Muscle of leg (tissue), 11 donors: ENCODE measurements around the gene GRPEL1. TPM values are rescaled to one million over a fixed set of nuclear protein-coding genes. Genes with fewer than 3 reads are reported as not detected.
A peak's percentile ranks its signal among the peaks of the same experiment; 100 is the strongest.
"Not testable (repeated sequence)": the region's sequence is repeated elsewhere in the genome, so short reads cannot be mapped to it uniquely, and the experiment has no call there.

Experiments used
- DNase-seq: peaks from one replicate; pipeline ENCODE4 v3.0.0; 2013
- H3K27ac ChIP-seq: one replicate; pipeline ENCODE4 v1.5.1; 2013; ENCODE audit warnings: mild to moderate bottlenecking, low read length, control low read depth
- H3K27me3 ChIP-seq: one replicate; pipeline ENCODE4 v1.6.1; 2013; ENCODE audit warnings: low read length; ENCODE audit not compliant: control insufficient read depth, insufficient read depth
- H3K36me3 ChIP-seq: one replicate; pipeline ENCODE4 v1.6.1; 2013; ENCODE audit warnings: low read length; ENCODE audit not compliant: control insufficient read depth, insufficient read depth
- H3K4me1 ChIP-seq: one replicate; pipeline ENCODE4 v1.6.1; 2013; ENCODE audit warnings: low read length; ENCODE audit not compliant: control insufficient read depth, insufficient read depth
- H3K4me3 ChIP-seq: one replicate; pipeline ENCODE4 v1.5.1; 2013; ENCODE audit warnings: low read length, control low read depth
- H3K9me3 ChIP-seq: replicated peaks from 2 replicates; pipeline ENCODE4 v1.6.1; 2013; ENCODE audit warnings: low read depth, low read length; ENCODE audit not compliant: control insufficient read depth
- WGBS: methylation state at CpG from one replicate; pipeline ENCODE4 v1.1.5; 2013; ENCODE audit warnings: missing lambda C conversion rate; ENCODE audit not compliant: insufficient coverage; 5-methylcytosine and 5-hydroxymethylcytosine counted together
- polyA plus RNA-seq, 8 donors: library from polyadenylated mRNA; unstranded; fragments of 120-200 nt; gene quantifications; one replicate each; pipeline versions ENCODE4 v1.2.1 to v1.2.3, GENCODE V29; 2013; ENCODE audit warnings: inconsistent platforms in 1 of 8, low replicate concordance in 1 of 8; ENCODE audit not compliant: insufficient read length in 8 of 8, insufficient read depth in 1 of 8
- total RNA-seq: library from RNA; stranded (reverse); fragments of 120-200 nt; gene quantifications from one replicate; pipeline ENCODE4 v1.2.4, GENCODE V29; 2013

GRPEL1 gene
- total and polyA plus RNA-seq, 9 donors = 27.7 to 31.5 (median 30.0) TPM

DNA sequence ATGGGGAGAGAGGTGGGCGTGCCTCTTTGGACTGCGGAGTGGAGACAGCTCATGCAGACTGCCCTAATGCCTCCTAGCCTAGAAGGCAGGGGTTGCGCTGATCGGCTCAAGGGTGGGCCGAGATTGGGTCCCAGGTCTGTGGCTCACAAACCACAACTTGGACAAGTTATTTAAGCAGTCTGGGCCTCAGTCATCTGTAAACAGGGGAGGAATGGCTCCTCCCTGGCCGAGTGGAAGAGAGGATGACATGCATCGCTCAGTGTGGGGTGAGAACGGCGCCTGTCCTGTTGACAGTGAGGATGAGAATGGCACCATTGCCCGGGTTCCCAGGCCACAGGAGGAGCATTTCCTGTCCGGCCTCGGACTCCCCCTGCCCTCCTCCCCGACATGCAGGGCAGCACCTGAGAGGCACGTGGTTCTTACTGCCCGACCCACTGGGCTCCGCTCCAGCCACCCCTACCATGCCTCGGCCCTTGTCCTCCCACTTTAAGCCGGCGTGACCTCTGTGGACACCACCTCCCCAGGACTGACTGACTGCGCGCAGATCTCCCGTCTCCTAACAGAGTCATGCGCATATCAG is 40.3 kb upstream of the GRPEL1 start:
- WGBS = 77% methylated on average over 23 of the region's 23 CpGs
- DNase-seq = no peak
- Histone ChIP-seq H3K9me3 (peaks cover 2% of the 10 kb centered on the region), H3K36me3 (no peaks in the 10 kb centered on the region), H3K27me3 (peaks cover 3% of the 10 kb centered on the region), H3K4me3 (no peak overlapping the region), H3K27ac (no peak overlapping the region), H3K4me1 (peaks cover 18% of the 10 kb centered on the region)

DNA sequence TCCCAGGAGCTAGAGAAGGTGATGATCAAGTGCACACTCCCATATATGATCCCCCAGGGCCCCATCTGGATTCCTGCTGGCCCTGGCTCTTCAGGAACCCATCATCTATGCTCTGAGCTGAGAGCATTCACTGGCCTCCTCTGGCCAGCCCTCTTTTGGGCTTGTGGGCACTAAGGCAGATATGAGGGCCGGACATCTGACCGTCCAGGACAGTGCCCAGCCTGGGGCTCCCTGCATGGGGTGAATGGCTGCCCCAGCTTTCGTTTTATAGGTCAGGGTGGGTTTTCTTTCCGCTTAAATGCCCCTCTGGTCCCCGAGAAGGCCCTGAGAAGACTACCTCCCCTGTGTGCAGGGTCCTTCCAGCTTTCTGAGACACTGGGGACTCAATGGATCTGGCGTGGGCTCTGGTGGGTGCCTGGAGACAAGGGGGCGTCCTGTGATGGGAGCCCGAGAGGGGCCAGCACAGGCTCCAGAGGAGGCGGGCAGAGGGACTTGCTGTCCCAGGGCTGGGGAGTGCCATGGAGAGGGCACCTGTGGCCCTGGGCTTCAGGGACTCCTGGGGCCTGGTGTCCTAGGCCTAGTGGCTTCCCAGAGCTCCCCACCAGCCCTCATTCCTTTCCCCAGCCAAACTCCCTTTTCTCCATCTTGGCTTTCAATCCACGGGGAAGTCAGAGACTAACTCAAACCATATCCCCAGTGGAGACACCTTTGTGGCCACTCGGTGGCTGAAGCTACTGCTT is 39.5 kb upstream of the GRPEL1 start:
- 60% methylated on average over 2 of the region's 11 CpGs for WGBS
- H3K27me3 ChIP-seq = peaks cover 3% of the 10 kb centered on the region
- H3K4me1 ChIP-seq = peaks cover 26% of the 10 kb centered on the region
- no peak overlapping the region for H3K27ac ChIP-seq
- H3K36me3 ChIP-seq = no peaks in the 10 kb centered on the region
- no peak for DNase-seq
- no peak overlapping the region for H3K4me3 ChIP-seq
- peaks cover 2% of the 10 kb centered on the region for H3K9me3 ChIP-seq

DNA sequence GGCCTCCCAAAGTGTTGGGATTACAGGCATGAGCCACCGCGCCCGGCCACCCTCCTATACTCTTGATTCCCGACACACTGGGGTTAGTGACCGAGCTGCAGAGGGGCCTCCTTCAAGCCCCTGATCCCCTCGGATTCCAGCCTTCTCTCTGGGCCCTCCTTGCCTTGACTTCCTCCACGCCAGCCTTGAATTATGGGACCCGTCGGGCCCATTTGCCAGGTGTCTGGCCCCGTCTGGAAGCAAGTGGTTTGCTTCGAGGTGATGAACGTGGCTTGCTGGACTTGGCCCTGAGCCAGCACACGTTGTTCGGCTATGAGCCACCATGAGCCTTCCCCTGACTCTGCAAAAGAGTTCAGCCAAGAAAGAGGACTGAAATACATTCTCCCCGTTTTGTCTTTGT is 37.4 kb upstream of the GRPEL1 start:
- DNase-seq = peak; percentile 80
- no peak overlapping the region for H3K27ac ChIP-seq
- peaks cover 33% of the 10 kb centered on the region for H3K4me1 ChIP-seq
- no peaks in the 10 kb centered on the region for H3K9me3 ChIP-seq
- WGBS = 45% methylated on average over 9 of the region's 15 CpGs
- H3K4me3 ChIP-seq = no peak overlapping the region
- H3K27me3 ChIP-seq = peaks cover 3% of the 10 kb centered on the region
- no peaks in the 10 kb centered on the region for H3K36me3 ChIP-seq

DNA sequence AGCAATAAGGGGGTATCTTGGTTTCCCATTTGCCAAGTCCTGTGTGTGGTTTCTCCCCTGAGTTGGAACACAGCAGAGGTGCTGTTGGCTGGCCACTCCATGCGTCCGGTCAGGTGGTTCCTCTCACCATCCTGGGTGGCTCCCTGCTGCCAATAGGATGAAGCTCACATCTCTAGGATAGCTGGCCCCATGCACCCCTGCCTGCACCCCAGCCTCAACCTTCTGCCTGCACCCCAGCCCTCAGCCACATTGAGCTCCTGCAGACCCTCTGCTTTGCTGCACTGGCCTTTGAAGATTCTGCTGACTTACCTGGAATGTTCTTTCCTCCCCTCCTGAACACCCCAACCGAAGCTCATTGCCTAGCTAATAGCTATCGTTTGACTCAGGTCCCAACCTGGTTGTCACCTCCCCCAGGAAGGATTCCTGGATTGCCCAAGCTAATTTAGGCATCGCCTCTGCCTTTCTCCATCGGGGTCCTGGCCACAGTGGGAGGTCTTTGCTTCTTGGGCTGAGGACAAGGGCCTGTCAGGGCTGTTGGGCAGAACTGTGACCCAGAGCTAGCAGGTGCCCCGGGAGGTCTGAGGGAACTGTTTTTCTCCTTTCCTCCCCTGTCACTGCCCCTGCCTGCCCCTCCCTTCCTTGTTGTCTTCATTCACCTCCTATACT is 36.6 kb upstream of the GRPEL1 start:
- DNase-seq = peak; percentile 5
- 78% methylated on average over 5 of the region's 7 CpGs for WGBS
- Histone ChIP-seq H3K9me3 (no peaks in the 10 kb centered on the region), H3K36me3 (no peaks in the 10 kb centered on the region), H3K27ac (no peak overlapping the region), H3K4me3 (no peak overlapping the region), H3K4me1 (peaks cover 33% of the 10 kb centered on the region), H3K27me3 (peaks cover 3% of the 10 kb centered on the region)

DNA sequence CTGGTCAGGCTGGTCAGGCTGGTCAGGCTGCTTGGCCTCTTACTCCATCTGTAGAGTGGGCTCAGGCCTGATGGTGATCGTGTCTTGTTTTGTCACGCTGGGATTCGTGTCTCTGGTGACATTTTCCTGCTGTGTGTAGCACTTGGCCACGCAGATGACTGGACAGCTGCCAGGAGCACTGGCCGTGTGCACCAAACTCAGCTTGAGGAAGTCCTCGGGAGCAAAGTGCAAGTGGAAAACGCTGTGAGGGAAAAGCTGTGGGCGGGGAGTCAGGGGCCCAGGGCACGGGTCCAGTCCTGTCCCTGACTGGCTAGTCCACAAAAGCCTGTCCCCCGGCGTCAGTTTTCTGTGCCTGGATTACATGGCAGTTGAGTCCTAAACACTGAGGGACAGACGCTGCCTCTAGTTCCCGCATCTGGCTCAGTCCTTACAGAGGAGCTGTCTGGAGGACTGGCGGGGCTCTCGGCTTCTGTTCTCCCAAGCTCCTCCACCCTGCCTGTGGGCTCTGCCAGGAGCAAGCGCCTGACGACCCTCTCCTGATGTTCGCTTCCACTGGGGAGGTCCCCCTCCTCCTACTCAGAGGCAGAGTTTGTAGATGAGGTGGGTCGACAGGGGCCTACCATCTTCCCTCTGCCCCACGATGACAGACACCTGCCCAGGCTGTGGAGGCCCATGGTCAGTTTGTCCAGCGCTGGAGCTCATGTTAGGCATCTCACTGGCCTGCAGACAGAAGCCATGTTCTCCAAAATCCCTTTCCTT is 35.9 kb upstream of the GRPEL1 start:
- DNase-seq = peak; percentile 88

DNA sequence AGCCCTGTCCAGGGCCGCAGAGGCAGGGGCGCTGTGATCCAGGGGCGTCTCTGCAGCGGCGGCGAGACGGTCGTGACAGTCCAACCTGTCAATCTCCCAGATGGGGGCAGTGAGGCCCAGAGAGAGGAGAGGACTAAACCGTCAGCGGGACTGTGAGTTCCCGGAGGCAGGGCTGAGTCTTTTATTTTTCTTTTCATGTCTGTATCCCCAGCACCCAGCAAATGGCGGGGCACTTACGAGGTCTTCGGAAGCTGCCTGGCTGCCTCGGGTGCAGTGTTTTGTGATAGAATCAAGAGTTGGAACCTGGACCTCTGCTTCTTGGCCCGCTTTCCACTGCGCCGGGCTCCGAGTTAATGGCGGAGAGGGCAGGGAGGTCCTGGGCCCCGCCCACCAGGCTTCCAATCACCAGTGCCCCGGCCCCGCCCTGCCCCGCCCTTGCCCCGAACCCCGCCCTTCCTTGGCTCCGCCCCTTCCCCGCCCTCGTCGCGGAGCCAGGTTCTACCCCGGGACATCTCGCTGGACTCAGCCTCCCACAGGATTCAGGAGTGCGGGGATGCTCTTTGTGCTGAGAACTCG is 35.3 kb upstream of the GRPEL1 start:
- peak overlapping the region; percentile 85 for H3K27ac ChIP-seq
- under 1% methylated on average over 24 of the region's 35 CpGs for WGBS
- no peaks in the 10 kb centered on the region for H3K36me3 ChIP-seq
- peaks cover 3% of the 10 kb centered on the region for H3K27me3 ChIP-seq
- H3K9me3 ChIP-seq = no peaks in the 10 kb centered on the region
- H3K4me3 ChIP-seq = peak overlapping the region; percentile 63
- peak; percentile 84 for DNase-seq
- H3K4me1 ChIP-seq = peaks cover 33% of the 10 kb centered on the region

More for the DNA sequence above, 35.9 kb upstream of the GRPEL1 start:
- Histone ChIP-seq H3K4me3 (peak overlapping the region; percentile 63), H3K4me1 (peaks cover 33% of the 10 kb centered on the region), H3K36me3 (no peaks in the 10 kb centered on the region), H3K9me3 (no peaks in the 10 kb centered on the region), H3K27ac (peak overlapping the region; percentile 51), H3K27me3 (peaks cover 3% of the 10 kb centered on the region)
- WGBS = 15% methylated on average over 17 of the region's 21 CpGs

DNA sequence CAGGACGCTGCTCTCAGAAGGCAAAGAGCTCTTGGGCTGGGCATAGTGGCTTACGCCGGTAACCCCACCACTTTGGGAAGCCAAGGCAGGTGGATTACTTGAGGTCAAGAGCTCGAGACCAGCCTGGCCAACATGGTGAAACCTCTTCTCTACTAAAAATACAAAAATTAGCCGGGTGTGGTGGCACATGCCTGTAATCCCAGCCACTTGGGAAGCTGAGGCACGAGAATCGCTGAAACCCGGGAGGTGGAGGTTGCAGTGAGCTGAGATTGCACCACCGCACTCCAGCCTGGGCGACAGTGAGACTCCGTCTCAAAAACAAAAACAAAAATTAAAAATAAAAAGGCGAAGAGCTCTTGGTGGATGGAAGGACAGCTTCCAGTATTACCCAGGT is 34.6 kb upstream of the GRPEL1 start:
- DNase-seq, H3K27ac ChIP-seq, H3K9me3 ChIP-seq, H3K36me3 ChIP-seq, H3K27me3 ChIP-seq: not testable (repeated sequence)
- H3K4me3 ChIP-seq = peak overlapping the region; percentile 63
- WGBS = 54% methylated on average over 3 of the region's 12 CpGs
- peaks cover 33% of the 10 kb centered on the region for H3K4me1 ChIP-seq

DNA sequence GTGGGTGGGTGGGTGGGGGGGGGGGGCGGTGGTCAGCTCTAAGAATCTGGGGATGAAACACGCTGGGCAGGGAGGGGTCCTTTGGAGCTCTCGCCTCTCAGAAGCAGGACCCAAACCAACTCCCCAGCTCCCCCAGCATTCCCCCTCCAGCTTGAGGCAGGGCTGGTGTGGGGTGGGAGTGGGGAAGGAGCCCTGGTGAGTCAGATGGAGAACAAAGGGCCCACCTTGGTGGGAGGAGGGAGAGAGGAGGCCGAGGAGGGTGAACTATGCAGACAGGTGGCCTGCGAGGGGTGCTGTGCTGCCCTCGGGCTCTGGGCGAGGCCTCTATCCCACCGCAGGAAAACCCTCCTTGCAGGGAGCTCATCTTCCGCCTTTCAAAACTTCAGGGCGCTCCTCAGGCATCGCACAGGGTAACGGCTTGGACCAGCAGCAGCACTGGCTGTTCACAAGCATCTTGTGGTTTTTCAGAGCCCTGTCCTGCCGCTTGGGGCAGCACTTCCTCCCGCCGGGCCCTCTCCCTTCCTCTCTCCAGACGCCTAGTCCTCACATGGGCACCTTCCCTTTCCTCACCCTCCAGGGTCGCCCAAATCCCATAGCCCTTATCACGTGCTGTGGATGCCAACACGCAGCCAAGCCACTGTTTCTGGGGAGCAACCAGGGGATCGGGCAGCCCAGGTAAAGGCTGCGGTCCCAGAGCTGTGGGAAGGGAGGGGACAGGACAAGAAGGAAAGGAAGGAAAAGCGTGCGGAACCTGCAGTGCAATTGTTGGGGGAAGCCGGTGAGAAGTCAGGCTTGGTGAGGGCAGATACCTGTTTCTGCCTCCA is 34.0 kb upstream of the GRPEL1 start:
- Histone ChIP-seq H3K9me3 (no peaks in the 10 kb centered on the region), H3K4me3 (no peak overlapping the region), H3K27me3 (peaks cover 3% of the 10 kb centered on the region), H3K36me3 (no peaks in the 10 kb centered on the region), H3K27ac (no peak overlapping the region), H3K4me1 (peaks cover 33% of the 10 kb centered on the region)
- DNase-seq = peak; percentile 57
- WGBS = 21% methylated on average over 17 of the region's 24 CpGs

DNA sequence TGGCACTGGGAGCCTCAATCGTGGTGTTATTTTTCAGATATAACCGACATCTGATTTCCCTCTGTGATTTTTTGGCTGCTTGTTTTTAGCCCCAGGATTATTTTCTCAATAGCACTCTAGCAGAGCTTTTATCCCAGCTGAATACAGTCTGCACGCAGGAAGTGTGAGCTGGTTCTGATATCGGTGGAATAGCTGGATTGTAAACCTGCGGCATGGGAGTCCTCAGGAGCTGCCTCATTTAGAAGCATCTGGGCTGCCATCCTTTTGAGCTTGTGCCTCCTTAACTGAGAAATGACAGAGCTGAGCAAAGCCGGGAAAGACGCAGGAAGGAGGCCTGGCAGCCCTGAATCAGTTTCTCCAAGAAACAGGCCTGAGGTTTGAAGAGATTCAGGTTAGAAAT is 28.4 kb upstream of the GRPEL1 start:
- no peaks in the 10 kb centered on the region for H3K36me3 ChIP-seq
- DNase-seq = no peak
- no peaks in the 10 kb centered on the region for H3K4me1 ChIP-seq
- no peak overlapping the region for H3K4me3 ChIP-seq
- WGBS = 49% methylated on average over 4 of the region's 7 CpGs
- H3K27ac ChIP-seq = no peak overlapping the region
- no peaks in the 10 kb centered on the region for H3K9me3 ChIP-seq
- no peaks in the 10 kb centered on the region for H3K27me3 ChIP-seq
